Measurements from ENCODE around the gene ANKS6.

Gene ANKS6

DNA sequence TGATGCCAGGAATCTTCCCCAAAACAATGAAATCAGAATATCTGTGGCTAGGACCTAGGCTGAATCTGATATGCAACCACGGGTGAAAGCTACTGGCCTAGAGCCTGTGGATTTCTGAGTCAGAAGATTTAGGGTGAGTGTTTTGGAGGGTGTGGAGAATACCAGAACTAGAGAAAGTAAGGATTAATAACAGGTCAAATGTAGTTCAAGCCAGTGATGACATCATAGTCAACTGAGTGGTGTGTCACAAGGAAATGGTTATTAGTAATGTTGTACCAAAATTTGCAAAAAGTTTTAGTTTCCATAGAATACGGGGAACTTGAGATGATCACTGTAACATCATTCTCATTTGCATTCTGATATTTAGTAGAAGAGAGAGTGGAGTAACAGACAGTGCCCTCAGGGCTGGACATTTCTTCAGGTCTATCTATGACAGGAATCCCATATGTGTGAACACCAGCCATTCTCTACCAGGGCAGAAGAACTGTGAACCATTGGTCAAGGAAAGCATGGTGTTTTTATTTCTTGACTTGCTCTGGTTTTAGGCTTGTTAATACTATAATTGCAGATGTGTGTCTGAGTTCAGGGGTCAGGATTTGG, 14.8 kb upstream of the ANKS6 start:
- FAIRE-seq: no peak

- no peak for FAIRE-seq
Measured at GRCh38 chr9:98810102-98810842, 13.9 kb upstream of the ANKS6 start.

GRCh38 chr9:98809311-98810101, 13.2 kb upstream of the ANKS6 start:
- FAIRE-seq: no peak

- no peak for FAIRE-seq
Measured at GRCh38 chr9:98808875-98809274, 12.5 kb upstream of the ANKS6 start.

GRCh38 chr9:98808411-98808815, 12.1 kb upstream of the ANKS6 start:
- no peak for FAIRE-seq

DNA sequence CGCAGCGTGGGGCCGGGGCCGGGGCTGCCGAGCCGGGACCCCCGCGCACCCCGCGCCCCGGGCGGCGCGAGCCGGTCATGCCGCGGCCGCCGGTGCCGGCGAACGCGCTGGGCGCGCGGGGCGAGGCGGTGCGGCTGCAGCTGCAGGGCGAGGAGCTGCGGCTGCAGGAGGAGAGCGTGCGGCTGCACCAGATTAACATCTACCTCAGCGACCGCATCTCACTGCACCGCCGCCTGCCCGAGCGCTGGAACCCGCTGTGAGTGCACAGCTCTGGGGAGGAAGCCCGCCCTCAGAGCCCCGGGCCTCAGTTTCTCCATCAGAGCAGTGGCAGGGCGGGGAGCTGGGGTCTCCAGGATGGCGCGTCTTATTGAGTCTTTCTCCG, 11.4 kb upstream of the ANKS6 start:
- no peak for FAIRE-seq

- FAIRE-seq: no peak
Measured at GRCh38 chr9:98807070-98807813, 10.9 kb upstream of the ANKS6 start, which contains the start of gene GALNT12. TSS of gene GALNT12 (plus strand) at chr9:98807670. CDS start at chr9:98807699, 29 bp downstream.

GRCh38 chr9:98806394-98807035, 10.2 kb upstream of the ANKS6 start:
- no peak for FAIRE-seq

DNA sequence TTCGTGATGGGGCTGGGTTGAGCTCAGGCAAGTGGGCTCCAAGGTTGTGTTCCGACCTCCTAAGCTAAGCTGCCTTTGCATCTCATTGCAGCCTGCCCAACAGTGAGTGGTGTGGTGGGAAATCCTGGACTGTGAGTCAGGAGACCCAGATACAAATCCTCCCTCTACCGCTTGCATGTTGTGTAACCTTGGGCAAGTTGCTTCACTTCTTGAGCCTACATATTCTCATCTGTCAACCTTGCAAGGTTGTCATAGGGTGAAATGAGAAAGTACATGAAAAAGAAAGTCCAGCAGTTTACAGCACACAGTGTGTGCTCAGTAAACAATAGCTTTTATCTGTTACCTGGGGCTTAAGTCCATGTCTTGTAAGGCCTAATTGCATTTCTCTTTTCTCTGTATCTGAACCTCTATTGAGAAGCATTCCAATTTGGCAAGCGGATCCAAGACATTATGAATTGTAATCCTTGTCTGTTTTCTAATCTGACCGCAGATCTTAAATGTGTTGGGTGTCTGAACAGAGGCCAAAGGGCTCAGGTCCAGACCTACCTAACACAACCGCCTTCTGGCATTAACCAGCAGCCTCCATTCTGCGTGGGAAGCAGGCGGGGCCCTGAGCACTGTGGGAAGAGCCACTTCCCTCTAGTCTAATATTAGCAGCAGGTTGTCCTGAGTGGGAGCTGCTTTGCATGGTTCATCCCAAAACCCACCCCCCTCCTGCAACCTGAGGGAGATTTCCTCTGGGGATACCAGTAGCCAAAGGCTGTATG, 9.3 kb upstream of the ANKS6 start:
- FAIRE-seq: no peak

GRCh38 chr9:98804083-98804482, 7.7 kb upstream of the ANKS6 start:
- FAIRE-seq: no peak

DNA sequence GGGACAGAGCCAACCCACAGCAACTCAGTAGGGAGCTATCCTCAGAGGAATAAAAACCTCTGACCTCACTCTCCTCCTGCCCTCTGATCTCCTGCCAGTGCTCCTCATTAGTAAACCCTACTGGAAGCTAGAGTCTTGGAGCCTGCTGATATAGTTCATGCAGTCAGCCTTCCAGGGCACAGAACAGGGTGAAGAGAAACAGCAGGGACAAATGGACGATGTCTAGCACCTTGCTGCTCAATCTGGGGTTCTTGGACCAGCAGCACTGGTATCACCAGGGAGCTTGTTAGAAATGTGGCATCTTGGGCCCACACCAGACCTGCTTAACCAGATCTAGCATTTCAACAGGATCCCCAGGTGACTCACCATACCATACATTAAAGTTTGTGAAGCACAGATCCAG, 5.6 kb upstream of the ANKS6 start:
- FAIRE-seq: no peak

DNA sequence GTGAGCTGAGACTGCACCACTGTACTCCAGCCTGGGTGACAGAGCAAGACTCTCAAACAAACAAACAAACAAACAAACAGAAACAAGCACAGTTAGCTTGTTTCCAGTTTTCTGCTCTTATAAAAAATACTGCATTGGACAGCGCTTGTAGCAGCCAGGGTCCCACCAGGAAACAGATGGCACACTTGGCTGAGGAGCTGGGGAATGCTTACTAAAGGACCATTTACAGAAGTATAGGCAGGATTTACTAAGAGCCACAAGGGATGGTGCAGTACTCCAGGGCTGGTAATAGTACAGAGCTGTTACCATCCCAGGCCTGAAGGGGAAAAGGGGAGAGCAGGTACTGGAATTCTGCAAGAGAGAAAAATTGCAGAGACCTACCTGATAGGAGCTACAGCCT, 5.2 kb upstream of the ANKS6 start:
- FAIRE-seq: no peak

DNA sequence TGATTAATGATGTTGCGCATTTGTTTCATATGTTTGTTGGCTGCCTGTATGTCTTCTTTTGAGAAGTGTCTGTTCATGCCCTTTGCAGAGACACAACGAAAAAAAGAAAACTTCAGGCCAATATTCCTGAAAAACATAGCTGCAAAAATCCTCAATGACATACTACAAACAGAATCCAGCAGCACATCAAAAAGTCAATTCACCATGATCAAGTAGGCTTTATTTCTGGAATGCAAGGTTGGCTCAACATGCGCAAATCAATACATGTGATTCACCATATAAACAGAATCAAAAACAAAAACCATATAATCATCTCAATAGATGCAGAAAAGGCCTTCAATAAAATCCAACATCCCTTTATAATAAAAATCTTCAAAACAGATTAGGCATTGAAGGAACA, 1.9 kb upstream of the ANKS6 start:
- no peak for FAIRE-seq

- FAIRE-seq: no peak
Measured at GRCh38 chr9:98797491-98797890, 1.1 kb upstream of the ANKS6 start.

- FAIRE-seq: no peak
Measured at GRCh38 chr9:98795970-98796363, 388 bp downstream of the ANKS6 start.

DNA sequence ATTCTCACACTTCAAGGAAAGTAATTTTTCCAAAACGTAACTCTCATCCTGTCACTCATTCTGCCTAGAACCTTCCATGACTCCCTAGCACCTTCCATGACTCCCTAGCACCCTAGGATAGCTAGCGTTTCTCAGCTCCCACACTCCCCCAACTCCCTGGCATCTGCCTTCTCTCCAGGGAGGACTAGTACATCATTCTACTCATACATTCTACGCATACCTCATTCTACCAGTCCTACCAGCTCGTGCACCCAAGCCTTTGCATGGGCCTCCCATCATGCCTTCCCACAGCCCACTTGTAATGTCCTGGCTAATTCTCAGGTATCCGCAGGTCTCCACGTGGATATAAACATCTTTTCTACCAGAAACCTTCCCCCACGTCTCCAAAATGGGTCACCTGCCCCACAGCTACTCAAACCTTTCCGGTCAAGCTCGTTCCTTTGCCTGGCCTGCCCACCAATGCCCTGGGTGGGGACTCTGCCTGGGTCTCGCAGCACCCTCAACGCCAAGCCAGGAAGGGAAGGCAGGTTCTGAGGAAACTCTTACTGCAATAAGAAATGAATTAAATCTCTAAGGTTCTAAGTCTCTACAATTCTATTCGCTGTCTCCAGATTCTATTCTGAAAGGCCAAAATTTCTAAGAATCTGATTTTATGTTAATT, 930 bp downstream of the ANKS6 start:
- FAIRE-seq: no peak

DNA sequence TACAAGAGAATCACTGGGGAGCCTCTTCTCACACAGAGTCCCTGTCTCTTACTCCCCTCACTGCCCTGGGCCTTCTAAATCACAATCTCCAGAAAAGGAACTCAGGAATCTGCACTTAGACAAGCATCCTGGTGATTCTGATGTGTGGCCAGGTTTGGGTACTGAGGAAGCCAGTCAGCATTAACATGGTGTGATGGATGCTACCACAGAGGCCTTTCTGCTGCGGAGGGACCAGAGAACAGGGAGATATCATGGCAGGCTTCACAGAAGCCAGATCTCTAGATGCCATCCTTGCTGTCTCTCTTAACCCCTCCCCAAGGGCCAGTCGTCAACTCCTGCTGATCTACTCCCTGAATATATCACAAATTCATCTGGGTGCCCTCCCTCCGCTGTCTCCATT, 1.6 kb downstream of the ANKS6 start:
- no peak for FAIRE-seq

GRCh38 chr9:98793031-98793430, 3.3 kb downstream of the ANKS6 start:
- FAIRE-seq: no peak

DNA sequence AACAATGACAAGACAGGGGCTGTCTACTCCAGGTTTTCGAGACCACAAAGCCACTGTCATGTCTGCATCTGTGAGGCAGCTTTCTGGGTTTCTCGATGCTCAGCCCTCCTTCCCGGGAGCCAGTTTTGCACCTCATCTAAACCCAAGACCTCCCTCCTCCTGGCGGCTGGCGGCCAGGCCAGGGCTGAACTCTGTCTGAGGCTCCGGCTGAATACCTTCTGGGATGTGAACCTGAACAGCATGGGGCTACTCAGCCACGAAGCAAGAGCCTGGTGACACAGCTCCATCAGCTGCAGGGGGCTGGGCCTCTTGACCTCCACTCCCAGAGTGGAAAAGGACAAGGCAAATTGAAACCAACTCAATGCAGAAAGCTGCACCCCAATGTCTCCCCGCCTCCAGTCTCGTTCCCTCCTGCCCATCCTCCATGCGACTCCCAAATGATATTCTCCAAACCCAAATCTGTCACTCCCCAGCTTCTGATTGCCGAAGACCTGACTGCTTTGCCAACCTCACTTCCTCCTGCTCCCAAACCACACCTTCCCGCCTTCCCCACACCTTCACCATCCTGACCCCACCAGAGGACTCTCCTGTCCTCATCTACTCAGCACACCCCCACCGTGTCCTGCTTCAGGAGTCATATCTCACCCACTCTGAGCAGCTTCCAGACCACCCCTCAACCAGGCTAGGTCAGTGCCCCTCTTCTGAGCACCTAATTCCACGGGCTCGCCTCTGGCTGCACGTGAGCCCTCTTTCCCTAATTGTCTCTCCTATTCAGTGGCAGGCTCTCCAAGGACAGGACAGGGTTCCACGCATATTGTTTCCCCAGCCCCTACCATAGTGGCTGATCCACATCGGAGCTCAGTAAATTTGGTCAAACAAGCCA, 4.5 kb downstream of the ANKS6 start:
- no peak for FAIRE-seq

Data from endometrium (tissue), 2 donors.